DLD1 (cell line): Measurements from ENCODE around the gene EGFLAM.

Experiments
- in situ Hi-C: cut with HindIII; loops from 2 replicates; pipeline ENCODE4 v1.10.0; 2017; ENCODE audit warnings: low sequenced_read_pairs

EGFLAM gene

DNA sequence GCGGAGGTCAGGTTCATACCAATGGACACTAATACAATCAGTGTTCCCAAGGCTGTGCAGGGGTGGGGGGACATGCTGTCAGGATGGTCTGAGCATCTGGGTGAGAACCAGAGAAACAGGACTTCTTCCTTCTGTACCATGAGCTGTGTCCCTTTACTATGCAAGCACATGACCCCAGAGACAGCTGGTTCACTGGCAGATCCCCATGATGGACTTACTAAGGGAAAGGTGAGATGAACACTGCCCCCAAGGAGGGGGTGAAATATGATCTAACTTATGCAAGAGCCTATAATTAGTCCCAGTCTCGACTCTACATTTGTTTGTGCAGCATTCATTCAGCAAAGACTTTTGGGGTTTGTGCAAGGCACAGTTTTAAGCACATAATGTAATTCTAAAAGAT, 206.7 kb downstream of the EGFLAM start:
- in situ Hi-C loops: no loop called here

DNA sequence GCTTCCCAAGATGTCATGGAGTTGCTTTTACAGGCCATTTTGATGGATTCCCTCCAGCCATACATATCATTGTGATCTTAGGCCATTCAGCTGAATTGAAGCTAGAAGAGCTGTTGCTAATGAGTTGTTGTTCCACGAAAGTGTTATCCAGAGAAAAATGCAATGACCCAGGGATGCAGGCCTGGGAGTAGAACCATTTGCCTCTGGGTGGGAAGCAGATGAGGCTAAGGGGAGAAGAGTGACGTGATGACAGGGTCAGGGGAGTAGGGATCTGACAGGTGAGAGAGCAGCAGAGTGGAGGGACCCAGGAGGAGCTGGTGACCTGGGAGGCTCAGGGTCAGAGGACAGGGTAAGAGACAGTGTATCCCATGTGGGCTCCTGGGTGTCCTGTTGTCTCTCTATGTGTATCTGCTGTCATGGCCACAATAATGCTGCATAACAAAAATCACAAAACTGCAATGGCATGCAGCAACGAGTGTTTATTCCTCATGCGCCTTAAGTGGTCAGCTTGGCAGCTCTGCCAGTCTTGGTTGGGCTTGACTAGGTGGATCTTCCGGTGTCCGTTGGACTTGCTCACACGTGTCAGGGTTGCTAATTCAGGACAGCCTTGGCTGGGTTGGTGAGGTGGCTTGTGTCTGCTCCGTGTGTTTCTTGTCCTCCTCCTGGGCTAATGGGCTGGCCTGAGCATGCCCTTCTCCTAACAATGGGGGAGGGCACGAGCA, 207.5 kb downstream of the EGFLAM start:
- in situ Hi-C loops: no loop called here

DNA sequence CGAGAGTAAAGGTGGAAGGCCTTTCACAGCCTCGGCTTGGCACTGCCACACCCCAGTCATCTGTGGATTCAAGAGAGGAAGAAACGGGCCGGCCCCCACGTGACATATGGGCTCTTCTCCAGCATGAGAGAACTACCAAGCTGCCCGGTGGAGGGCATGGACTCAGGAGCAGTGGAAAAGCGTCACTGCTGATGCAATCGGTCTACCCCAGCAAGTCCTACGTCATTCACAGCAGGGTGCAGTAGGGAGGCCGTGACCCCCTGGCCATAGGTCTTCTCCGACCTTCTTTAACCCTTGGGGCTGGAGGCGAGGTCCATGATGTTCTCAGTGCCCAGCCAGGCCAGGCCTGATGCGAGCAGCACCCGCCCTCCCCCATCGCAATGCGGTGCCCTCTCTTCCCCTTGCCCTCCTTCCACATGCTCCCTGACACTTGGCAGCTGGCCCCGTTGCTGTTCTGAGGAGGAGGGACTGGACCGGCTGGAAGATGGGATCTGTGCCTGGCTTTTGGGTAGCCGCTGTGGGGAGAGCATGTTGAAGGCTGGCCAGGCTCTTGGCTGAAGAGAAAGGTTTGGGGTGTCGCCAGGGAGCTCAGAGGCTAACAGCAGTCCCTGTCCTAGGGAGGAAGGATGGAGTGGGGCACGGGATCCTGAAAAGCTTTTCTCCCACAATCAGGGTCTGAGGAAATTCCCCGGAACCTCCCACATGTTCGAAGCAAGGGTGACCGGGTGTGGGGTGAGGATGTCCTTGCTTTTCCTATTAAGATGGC, 208.2 kb downstream of the EGFLAM start:
- in situ Hi-C loops: no loop called here

DNA sequence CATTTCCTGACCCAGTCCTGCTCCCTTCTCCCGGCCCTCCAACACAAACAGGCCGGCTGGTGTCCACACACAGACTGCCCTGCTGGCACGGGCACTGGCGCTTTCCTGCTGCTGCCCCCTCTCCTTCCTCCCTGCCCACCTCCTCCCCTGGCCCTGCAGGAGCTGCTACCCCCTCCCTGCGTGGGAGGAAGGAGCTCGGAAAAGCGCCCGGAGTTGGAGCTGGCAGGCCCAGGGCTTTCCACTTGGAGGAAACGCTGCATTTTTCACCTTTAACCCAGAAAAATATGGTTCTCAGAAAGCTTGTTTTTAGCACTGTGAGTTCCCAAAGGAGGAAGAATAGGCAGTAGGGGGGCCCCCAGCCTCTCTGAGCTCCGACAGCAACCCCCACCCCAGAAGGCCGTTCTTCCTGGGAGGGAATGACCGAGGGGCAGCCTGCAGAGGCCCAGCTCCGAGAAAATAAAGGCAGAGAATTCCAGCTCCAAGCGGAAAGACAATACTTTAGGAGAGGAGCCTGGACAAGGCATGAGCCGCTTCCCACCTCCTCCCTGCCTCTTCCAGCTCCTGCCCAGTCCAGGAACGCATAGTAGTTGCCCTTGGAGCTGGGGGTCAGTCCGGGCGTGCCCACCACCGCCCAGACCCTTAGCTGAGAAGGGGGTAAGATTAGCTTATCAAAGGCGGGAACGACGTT, 209.1 kb downstream of the EGFLAM start:
- in situ Hi-C loops: no loop called here

DNA sequence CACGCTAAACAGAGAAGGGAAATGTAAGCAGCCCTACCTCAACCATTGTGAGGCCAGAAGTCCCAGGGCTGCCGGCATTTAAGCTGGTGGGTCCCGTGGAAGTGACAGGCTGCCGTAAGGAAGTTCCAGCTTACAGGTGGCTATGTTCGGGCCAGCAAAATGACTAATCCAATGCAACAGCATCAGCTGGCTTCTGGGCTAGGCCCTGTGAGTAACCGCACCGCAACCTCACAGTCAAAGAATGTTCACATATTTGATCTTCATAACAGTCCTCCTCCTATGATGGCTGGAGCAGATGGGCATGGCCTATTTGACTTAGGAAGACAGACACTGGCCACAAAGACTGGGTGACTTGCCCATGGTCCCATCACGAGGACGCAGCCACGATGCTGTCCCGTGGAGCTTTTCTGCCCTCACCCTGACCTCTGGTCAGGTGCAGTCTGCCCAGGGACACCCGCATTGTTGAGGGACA, 209.9 kb downstream of the EGFLAM start:
- in situ Hi-C loops: no loop called here

DNA sequence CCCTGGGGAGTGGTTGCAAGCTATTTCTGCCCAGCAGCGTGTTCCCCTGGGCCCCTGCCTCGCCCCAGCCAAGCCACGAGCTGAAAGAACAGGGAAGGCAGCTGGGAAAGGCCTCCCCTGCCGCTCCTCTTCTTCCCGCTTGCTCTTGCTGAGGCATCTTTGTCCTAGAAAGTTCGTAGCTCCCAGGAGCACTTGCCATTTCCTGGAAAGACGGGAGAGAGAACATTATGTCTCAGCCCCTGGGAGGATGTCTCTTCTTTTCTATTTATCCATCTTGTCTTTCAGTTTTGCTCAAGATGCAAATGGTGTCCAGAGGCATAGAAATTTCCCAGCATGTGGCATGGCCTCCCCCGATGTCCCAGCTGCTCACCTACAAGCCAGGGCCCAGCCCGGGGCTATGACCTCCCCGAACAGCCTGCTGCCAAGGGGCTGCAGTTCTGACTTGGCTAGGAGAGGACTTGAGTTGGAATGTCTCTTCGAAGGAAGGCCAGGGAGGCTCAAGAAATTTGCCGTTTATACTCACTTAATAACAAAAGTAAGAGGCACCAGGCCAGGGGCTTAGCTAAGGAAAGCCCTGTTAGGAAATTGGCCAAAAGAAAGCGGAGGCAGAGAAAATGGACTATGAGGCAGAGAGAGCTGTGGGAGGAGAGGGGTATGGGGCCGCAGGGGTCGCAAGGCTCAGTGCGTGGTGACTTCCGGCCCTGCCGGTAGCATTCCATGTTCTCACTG, 210.8 kb downstream of the EGFLAM start:
- in situ Hi-C loops: no loop called here

DNA sequence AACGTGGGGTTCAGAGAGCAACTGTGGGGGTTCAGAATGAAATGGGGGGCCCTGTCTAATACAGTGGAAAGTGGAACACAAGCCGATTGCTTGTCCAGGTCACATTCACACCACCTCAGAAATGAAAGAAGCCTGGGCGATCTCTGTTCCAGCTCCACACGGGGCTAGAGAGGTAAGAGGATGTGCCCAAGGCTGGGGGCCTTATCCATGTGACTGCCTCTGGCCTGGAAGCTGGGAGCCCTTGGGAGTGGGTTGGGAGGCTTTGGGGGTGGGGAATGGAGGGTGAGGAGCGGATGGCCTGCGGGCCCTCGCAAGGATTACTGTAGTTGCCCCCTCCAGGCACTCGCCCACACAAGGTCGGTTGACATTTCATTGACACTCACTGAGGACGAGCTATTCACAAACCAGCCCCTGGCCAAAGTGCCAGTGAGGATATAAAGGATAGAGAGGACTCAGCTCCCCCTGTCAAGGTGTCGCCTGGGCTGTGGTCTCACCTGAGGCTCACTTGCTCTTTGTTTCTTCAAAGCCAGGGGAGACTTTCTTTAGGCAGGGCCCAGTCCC, 211.4 kb downstream of the EGFLAM start:
- in situ Hi-C loops: no loop called here

DNA sequence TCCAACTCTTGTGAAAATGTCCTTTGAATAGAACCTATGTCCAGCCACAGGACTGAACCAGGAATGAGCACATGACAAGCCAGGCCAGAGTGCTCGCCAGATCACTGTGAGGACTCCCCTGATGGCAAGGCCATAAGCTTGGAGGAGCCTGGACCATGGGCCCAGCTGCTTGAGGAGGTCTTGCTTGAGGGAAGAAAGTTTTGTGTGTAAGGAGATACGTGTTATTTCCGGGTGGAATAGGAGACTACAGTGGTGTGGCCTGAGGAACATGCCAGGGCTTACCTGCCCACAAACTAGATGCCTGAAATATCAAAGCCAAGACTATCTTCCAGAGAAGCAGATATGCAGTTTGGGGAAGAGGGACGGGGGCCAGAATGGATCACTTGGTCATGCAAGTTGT, 213.3 kb downstream of the EGFLAM start:
- in situ Hi-C loops: no loop called here

DNA sequence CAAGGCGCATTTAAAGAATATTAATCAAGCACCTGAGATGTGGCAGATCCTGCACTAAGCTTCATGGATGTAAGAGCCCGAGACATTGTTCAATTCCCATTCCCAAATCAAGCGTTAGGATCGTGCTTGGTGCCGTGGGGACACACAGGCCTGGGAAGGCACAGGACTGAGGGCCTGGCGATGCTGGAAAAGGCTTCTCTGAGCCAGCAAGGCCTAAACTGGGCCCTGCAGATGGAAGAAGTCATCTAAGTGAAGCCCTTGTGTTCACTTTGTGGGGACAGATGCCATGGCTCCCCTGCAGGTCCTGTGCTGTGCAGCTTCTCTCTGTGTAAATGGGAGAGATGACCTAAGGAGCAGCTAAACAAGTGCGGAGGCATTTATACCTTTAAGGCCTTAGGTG, 214.2 kb downstream of the EGFLAM start:
- in situ Hi-C loops: no loop called here

DNA sequence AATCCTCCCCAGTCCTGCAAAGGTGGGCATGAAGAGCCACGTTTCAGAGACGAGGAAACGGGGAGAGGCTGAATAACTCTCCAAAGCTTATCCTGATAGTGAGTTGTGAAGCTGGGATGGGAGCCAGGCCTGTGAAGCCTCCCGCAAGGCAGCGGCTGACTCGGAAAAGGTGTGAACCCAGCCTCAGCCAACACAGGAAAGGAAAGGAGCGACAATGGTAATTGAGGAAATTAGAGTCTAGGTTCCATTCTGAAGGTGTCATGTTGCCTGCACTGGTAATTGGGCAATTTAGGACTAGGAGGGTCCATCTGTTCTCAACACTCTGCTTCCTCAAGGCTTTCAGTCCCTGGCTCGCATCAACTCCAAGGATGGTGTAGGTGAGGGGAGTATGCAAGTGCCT, 214.6 kb downstream of the EGFLAM start:
- in situ Hi-C loops: no loop called here

DNA sequence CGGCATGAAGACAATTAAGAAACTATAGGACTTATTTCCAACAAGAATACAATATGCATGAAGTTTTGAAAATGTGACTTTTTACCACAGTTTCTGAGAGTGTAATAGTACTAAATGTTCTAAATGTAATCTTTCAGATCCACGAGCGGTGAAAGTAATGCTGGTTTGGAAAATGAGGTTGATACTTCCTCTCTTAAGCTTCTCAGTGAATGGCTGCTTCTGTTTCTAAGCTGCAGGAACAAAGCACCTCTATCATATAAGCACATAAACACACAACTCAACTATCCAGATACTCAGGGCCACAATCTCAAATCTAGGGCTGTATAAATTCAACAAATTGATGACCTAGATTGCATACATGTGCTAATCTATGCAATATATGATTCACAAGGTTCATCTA, 219.8 kb downstream of the EGFLAM start:
- in situ Hi-C loops: no loop called here

DNA sequence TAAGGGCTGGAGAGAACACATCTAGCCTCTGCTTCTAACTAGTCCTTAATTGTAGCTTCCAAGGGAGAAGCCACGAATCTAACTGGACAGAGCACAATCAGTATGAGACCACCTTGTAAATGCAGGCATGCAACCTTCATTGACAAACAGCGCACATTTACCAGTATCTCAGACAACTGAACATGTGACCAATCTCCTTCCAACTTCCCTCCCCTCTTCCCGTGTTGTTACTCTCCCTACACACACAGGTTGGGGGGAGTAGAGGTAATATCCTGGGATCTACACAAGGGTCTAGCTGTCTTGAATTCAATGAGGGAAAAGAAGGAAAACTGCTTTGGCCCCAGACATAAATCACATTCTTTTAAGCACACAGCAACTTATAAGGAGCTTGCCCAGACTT, 220.5 kb downstream of the EGFLAM start:
- in situ Hi-C loops: no loop called here

DNA sequence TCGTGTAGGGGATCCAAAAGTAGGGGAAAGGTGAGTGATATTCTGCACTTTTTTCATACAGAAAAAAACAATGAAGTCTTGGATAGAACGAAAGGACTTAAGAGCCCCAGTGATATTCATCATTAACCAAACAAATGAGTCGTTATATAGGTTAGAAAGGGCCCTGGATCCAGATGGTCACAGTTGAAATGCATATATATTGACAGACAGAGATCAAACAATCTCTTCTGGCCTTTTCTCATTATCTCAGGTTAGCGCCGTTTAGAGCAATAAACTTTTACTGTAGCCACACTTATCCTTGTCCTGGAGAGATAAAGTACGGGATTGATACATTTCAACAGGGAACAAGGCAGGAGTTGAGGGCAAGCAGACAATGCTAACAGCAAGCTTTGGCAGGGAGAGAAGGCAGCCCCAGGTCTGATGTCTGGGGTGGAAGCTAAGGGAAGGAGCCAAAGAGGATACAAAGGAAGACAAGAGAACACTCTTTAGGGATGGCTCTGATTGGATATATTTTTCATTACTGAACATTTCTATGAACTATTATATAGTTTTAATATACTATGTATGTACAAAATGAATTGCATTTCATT, 221.1 kb downstream of the EGFLAM start:
- in situ Hi-C loops: no loop called here

DNA sequence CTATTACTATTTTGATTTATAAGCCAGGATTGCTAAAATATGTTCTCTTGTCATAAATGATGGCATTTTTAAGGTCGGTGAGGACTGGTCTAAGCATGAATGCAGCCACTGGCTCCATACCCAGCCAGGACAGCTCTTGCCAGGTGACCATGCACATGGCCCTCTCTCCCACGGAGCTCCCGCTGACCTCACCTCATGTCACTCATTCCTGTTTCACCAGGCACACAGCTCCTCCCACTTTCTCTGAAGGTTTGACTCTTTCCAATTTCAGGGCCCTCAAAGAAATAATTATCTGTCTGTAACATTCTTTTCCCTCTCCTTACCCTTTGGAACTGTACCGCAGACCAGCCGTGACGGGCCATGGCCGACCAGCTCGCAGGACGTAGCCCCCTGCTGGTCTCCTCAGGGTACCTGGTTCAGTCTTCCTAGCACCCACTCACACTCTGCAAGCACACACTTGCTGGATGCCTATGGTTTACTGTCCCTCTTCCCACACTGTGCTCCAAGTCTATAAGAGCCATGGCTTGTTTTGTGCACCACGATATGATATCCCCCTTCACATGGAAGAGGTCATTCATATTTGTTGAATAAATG, 225.5 kb downstream of the EGFLAM start:
- in situ Hi-C loops: no loop called here

DNA sequence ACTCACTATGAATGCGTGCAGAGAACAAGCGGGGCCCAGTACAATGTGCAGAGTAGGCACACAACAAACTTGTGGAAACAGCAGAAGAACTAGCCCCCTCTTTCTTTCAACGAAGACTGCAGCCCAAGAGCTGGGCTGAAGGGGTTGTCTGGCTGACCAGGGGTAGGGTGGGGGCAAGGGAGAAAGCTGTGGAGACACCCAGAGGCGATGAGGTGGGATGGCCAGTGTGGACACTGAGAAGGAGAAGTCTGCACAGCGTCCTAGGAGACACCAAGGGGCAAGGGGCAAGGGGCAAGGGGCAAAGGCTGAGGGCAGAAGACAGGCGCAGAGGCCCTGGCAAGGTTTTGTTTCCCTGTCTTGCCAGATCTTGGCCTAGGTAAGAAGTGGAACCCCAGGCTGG, 235.8 kb downstream of the EGFLAM start:
- in situ Hi-C loops: no loop called here

DNA sequence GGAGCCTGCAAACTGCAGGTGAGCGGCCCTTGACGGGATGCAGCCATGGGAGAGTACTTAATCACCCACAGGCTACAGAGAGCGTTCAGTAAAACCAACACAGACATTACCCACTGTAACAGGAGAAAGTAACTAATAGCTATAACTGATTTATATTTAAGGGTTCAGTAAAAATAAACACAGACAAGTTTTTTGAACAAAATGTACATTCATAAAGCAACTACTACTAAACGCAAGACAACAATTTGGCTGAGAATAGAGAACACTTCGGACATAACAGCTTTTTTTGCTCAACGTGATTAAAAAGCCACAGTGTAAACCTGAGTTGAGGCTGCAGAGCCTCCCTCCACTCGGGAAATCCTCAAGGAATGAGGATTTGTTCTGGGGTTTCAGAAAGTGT, 236.4 kb downstream of the EGFLAM start:
- in situ Hi-C loops: no loop called here

DNA sequence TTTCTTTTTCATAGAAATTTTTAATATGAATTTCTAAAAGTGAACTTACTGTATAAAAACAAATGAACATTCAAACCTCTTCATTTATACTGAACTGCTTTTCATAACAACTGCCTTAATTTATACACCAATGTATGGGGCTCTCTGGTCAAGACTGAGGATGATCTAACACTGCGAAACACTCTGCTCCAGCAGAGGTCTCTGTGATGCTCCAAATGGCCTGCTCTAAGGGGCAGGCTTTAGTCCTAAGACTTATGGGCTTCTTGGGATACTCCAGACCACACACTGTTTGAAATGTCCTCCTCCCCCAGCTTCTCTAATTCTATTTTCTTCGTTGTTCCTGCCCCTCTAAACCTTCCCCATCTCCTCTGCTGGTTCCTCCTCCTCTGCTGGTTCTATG, 239.6 kb downstream of the EGFLAM start:
- in situ Hi-C loops: no loop called here

DNA sequence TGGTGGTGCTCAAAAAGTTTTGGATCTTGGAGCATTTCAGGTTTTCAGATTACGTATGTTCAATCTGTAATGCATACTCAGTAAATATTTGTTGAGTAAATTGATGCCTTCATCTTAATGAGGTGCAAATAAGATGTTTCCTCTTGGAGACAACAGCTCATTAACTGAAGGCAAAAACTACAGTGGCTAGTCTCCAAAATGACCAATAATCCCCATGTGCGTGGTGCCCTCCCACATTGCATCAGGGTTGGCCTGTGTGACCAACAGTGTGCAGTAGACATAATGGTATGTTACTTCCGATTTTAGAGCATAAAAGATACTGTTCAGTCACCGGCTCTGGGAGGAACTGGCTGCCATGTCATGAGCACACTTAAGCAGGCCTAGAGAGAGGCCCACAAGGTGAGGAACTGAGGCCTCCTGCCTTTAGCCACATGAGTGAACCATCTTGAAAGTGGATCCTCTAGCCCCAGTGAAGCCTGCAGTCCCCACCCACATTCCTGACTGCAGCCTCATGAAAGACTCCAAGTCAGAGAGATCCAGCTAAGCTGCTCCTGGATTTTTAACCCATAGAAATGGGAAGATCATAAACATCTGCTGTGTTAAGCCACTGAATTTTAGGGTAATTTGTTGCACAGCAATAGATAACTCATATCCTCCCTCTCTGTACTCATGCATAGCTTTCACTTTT, 242.4 kb downstream of the EGFLAM start:
- in situ Hi-C loops: no loop called here

DNA sequence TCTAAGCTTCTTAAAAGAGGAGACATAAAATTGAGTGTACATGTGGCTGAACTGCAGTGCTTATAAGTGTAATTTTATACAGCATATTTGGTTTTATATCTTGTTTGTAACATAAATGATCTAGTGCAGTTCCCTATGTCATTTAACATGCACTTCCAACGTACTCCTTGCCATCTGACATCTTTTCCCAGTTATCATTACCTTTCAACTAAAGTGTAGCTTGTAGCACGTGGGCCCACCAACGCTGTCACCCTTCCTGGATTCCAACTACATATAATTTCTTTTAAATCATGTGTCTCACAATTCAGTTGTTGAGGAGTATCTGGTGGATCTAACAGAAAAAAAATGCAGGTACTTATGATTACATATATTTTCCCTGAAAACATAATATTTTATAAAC, 247.9 kb downstream of the EGFLAM start:
- in situ Hi-C loops: no loop called here

DNA sequence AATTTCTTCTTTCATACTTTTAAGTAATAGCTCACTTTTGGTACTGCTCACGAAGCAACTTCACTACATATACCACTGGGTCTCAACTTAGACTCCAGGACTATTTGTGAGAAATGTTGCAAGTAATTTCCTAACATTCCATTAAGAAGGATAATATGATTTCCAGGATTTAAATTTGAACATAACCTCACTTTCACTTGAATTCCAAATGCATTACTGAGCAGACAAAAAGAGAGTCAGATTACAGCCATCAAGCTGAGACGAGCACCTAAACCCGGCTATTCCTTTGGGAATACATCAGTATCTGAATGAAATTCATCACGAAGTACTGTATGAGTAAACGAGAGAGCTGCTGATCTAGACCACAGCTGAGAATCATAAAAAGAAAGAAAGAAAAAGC, 250.8 kb downstream of the EGFLAM start:
- in situ Hi-C loops: no loop called here
